Keratinocyte (primary cell): Measurements from ENCODE around the gene FRZB. TPM values are rescaled to one million over a fixed set of nuclear protein-coding genes. Genes with fewer than 3 reads are reported as not detected.

ENCODE experiments used
- DNase-seq: peaks from one replicate; pipeline ENCODE4 v3.0.0-alpha.2; 2011; ENCODE audit warnings: low read depth, missing footprints, low spot score
- FAIRE-seq: peaks from 2 replicates; lab custom pipeline; 2011; peaks lifted over from hg19 to GRCh38; lab: Jason Lieb, UNC
- H2AFZ ChIP-seq: 2 replicates; pipeline ENCODE4 v1.6.0; 2012; ENCODE audit warnings: low read length, control low read depth, inconsistent platforms; ENCODE audit not compliant: control insufficient read depth
- H3K27ac ChIP-seq: 2 replicates; pipeline ENCODE4 v1.5.1; 2011; ENCODE audit warnings: low read length; ENCODE audit not compliant: control insufficient read depth, insufficient read depth
- H3K27me3 ChIP-seq: 3 replicates; pipeline ENCODE4 v1.6.0; 2011; ENCODE audit warnings: low read length; ENCODE audit not compliant: control insufficient read depth, insufficient read depth; ENCODE audit errors: extremely low read depth
- H3K36me3 ChIP-seq, 2 experiments: 2 replicates in 1 of 2; 3 replicates in 1 of 2; pipeline ENCODE4 v1.5.1; 2011; ENCODE audit warnings: low read length in 2 of 2, mild to moderate bottlenecking in 1 of 2; ENCODE audit not compliant: control insufficient read depth in 2 of 2, insufficient read depth in 2 of 2; ENCODE audit errors: extremely low read depth in 1 of 2
- H3K4me1 ChIP-seq: 3 replicates; pipeline ENCODE4 v1.5.1; 2011; ENCODE audit warnings: low read length; ENCODE audit not compliant: control insufficient read depth, insufficient read depth; ENCODE audit errors: extremely low read depth
- H3K4me2 ChIP-seq: 3 replicates; pipeline ENCODE4 v1.6.0; 2011; ENCODE audit warnings: low read depth, low read length; ENCODE audit not compliant: control insufficient read depth, insufficient read depth; ENCODE audit errors: extremely low read depth
- H3K4me3 ChIP-seq, 3 experiments: fragments of 200-600 bp in 1 of 3; sonication (generic) in 1 of 3; 2 replicates in 2 of 3; 3 replicates in 1 of 3; pipeline ENCODE4 v1.5.1; 2011 to 2016; ENCODE audit warnings: low read length in 3 of 3, mild to moderate bottlenecking in 3 of 3, control low read depth in 2 of 3, inconsistent platforms in 1 of 3, low read depth in 1 of 3, mixed read lengths in 1 of 3, mixed run types in 1 of 3, moderate library complexity in 1 of 3; ENCODE audit not compliant: control insufficient read depth in 2 of 3, insufficient read depth in 2 of 3; ENCODE audit errors: extremely low read depth in 1 of 3
- H3K79me2 ChIP-seq: 2 replicates; pipeline ENCODE4 v1.6.0; 2012; ENCODE audit warnings: low read length; ENCODE audit not compliant: control insufficient read depth, insufficient read depth
- H3K9ac ChIP-seq: 3 replicates; pipeline ENCODE4 v1.6.0; 2011; ENCODE audit warnings: low read length; ENCODE audit not compliant: control insufficient read depth, insufficient read depth; ENCODE audit errors: extremely low read depth
- H3K9me1 ChIP-seq: 3 replicates; pipeline ENCODE4 v1.6.0; 2011; ENCODE audit warnings: low read length; ENCODE audit not compliant: control insufficient read depth, insufficient read depth; ENCODE audit errors: extremely low read depth
- H3K9me3 ChIP-seq: 2 replicates; pipeline ENCODE4 v1.5.1; 2012; ENCODE audit warnings: low read depth, low read length; ENCODE audit not compliant: control insufficient read depth
- H4K20me1 ChIP-seq: 3 replicates; pipeline ENCODE4 v1.6.0; 2011; ENCODE audit warnings: low read length; ENCODE audit not compliant: control insufficient read depth, insufficient read depth; ENCODE audit errors: extremely low read depth
- CTCF ChIP-seq, 3 experiments: IDR thresholded peaks in 1 of 3; conservative IDR thresholded peaks in 1 of 3; optimal IDR thresholded peaks in 1 of 3; 2 replicates in 2 of 3; 3 replicates in 1 of 3; pipeline versions ENCODE3 to v1.5.1; 2011; ENCODE audit warnings: low read length in 3 of 3, mild to moderate bottlenecking in 3 of 3, moderate library complexity in 2 of 3, control low read depth in 1 of 3, inconsistent platforms in 1 of 3; ENCODE audit not compliant: insufficient read depth in 2 of 3; ENCODE audit errors: extremely low read depth in 1 of 3
- EZH2 ChIP-seq: IDR thresholded peaks from one replicate; pipeline ENCODE4 v1.6.1; 2012; ENCODE audit warnings: inconsistent platforms, mild to moderate bottlenecking, low read length, moderate library complexity
- dilution Hi-C: fragments of 300-500 bp; cut with MboI; formaldehyde crosslinking; loops from one replicate; pipeline ENCODE4 v1.7.0; 2020; ENCODE audit warnings: low sequenced_read_pairs; ENCODE audit not compliant: extremely low pct_ligation_motif_present
- polyA plus RNA-seq, 5 experiments: library from polyadenylated mRNA; depleted of rRNA in 3 of 5; stranded (reverse) in 3 of 5; stranded (forward) in 1 of 5; unstranded in 1 of 5; fragments of >200 nt; gene quantifications; 1 replicate in 1 of 5; 2 replicates in 3 of 5; 3 replicates in 1 of 5; pipeline versions ENCODE4 v1.2.1 to v1.2.3, GENCODE V29; 2011 to 2012; ENCODE audit warnings: missing spikeins in 2 of 5, low read depth in 1 of 5, low replicate concordance in 1 of 5

FRZB gene
- polyA plus RNA-seq, 1 donor (not counting 4 experiments of a cell fraction or from before 2014, with no cell fraction given), result 0.05 TPM

DNA sequence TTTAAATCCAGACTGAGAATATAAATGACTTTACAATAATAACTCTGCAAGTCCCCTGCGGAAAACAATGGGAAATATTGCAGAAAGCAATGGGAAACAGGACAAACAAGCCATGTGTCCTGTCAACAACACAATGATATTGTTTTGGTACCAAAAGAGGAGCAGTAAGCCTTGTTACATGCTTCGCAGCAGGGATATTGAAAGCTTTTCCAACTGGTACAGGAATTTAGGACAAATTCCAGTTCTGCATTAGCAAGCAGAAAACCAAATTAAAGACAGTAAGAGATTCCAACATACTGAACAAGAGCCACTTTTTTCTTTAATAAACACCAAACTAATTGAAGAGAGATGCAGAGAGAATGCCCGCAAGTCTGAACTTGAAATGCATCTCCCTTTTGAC lies 30.0 kb downstream of the FRZB start:
- H3K27ac ChIP-seq, result no peak overlapping the region
- H3K27me3 ChIP-seq, result no peaks in the 10 kb centered on the region
- no peaks in the 10 kb centered on the region for H3K9me1 ChIP-seq
- dilution Hi-C loops, result no loop called here
- no peak overlapping the region for H2AFZ ChIP-seq
- no peaks in the 10 kb centered on the region for H4K20me1 ChIP-seq
- no peak overlapping the region for H3K4me3 ChIP-seq
- no peak overlapping the region for H3K9ac ChIP-seq
- H3K36me3 ChIP-seq, result no peaks in the 10 kb centered on the region
- no peak overlapping the region for H3K4me2 ChIP-seq
- H3K4me1 ChIP-seq, result no peaks in the 10 kb centered on the region
- TF ChIP-seq CTCF (optimal IDR thresholded peaks at IDR 0.05 in 1 of 3, IDR thresholded peaks at IDR 0.05 in 1 of 3, conservative IDR thresholded peaks at IDR 0.05 in 1 of 3; ENCODE audit: extremely low read depth in 1 of 3, insufficient read depth in 2 of 3, low read length in 3 of 3), result no peak
- TF ChIP-seq EZH2, result no peak
- no peak for FAIRE-seq
- no peak for DNase-seq
- H3K9me3 ChIP-seq, result no peaks in the 10 kb centered on the region
- H3K79me2 ChIP-seq, result no peaks in the 10 kb centered on the region

DNA sequence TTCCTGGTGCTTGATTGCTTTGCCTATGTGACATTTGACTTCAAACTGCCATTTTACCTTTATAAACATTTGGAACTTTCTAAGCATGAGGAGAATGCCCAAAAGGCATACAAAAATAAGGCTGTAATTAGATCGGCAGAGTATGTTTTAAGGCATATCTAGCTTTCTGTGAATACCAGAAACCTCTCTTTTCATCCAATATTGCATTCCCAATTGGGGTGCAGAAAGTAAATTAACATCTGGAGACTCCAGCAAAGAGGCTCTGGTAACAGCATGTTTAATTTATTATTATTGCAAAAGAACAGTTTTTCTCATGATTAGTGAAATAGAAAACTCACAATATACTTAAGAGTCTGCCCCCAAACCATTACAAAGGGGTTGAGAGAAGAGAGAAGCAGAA lies 32.1 kb downstream of the FRZB start:
- Histone ChIP-seq H2AFZ (no peak overlapping the region), H3K9me3 (no peaks in the 10 kb centered on the region), H3K27me3 (no peaks in the 10 kb centered on the region), H3K4me2 (no peak overlapping the region), H3K79me2 (no peaks in the 10 kb centered on the region), H3K9ac (no peak overlapping the region), H3K9me1 (no peaks in the 10 kb centered on the region), H4K20me1 (no peaks in the 10 kb centered on the region), H3K4me3 (no peak overlapping the region), H3K36me3 (no peaks in the 10 kb centered on the region), H3K4me1 (no peaks in the 10 kb centered on the region), H3K27ac (no peak overlapping the region)
- TF ChIP-seq CTCF (optimal IDR thresholded peaks at IDR 0.05 in 1 of 3, IDR thresholded peaks at IDR 0.05 in 1 of 3, conservative IDR thresholded peaks at IDR 0.05 in 1 of 3; ENCODE audit: extremely low read depth in 1 of 3, insufficient read depth in 2 of 3, low read length in 3 of 3) (no peak), EZH2 (no peak)
- DNase-seq, result no peak
- no peak for FAIRE-seq
- dilution Hi-C loops, result no loop called here
